ENCODE data around the gene GLIPR2. TPM values are rescaled to one million over a fixed set of nuclear protein-coding genes. Genes with fewer than 3 reads are reported as not detected.

Gene GLIPR2
- polyA plus RNA-seq, 1 experiment = 115 TPM

- TF ChIP-seq, protein P1, sequence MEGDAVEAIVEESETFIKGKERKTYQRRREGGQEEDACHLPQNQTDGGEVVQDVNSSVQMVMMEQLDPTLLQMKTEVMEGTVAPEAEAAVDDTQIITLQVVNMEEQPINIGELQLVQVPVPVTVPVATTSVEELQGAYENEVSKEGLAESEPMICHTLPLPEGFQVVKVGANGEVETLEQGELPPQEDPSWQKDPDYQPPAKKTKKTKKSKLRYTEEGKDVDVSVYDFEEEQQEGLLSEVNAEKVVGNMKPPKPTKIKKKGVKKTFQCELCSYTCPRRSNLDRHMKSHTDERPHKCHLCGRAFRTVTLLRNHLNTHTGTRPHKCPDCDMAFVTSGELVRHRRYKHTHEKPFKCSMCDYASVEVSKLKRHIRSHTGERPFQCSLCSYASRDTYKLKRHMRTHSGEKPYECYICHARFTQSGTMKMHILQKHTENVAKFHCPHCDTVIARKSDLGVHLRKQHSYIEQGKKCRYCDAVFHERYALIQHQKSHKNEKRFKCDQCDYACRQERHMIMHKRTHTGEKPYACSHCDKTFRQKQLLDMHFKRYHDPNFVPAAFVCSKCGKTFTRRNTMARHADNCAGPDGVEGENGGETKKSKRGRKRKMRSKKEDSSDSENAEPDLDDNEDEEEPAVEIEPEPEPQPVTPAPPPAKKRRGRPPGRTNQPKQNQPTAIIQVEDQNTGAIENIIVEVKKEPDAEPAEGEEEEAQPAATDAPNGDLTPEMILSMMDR (IDR thresholded peaks at IDR 0.05; ENCODE audit: low read depth, low read length) = peak; percentile 27
- POLR2A ChIA-PET = interaction anchor here (0.7 to 2.1 kb wide), 2 partner anchors 25 to 57 kb away, joined by 5 read pairs; no protein-coding TSS in a partner anchor
Observed at GRCh38 chr9:36141288-36141687, 4.8 kb downstream of the GLIPR2 start.

GRCh38 chr9:36141761-36142160, 5.2 kb downstream of the GLIPR2 start:
- H3K27me3 ChIP-seq (ENCODE audit: control insufficient read depth, insufficient read depth, low read length) = no peaks in the 10 kb centered on the region
- DNase-seq (ENCODE audit: low read depth, low spot score) = no peak
- peaks cover 4% of the 10 kb centered on the region for H3K9me3 ChIP-seq (ENCODE audit: control insufficient read depth, insufficient read depth, low read length)
- H3K27ac ChIP-seq (ENCODE audit: low read depth, low read length) = no peak overlapping the region
- ChIA-PET CTCF (no interaction called here), POLR2A (interaction anchor here (0.7 to 2.1 kb wide), 2 partner anchors 25 to 57 kb away, joined by 5 read pairs; no protein-coding TSS in a partner anchor)
- TF ChIP-seq, protein P1 (IDR thresholded peaks at IDR 0.05; ENCODE audit: low read depth, low read length) = no peak
- no peak overlapping the region for H3K4me3 ChIP-seq (ENCODE audit: low read depth, low read length)

More at GRCh38 chr9:36141288-36141687, 4.8 kb downstream of the GLIPR2 start:
- Histone ChIP-seq H3K27ac (ENCODE audit: low read depth, low read length) (no peak overlapping the region), H3K27me3 (ENCODE audit: control insufficient read depth, insufficient read depth, low read length) (no peaks in the 10 kb centered on the region), H3K9me3 (ENCODE audit: control insufficient read depth, insufficient read depth, low read length) (peaks cover 4% of the 10 kb centered on the region; the same call in 1 of the 2 replicates), H3K4me3 (ENCODE audit: low read depth, low read length) (no peak overlapping the region)
- DNase-seq (ENCODE audit: low read depth, low spot score) = no peak
- CTCF ChIA-PET = interaction anchor here (0.6 to 1.2 kb wide), 2 partner anchors 38 to 189 kb away, joined by 3 read pairs; no protein-coding TSS in a partner anchor

DNA sequence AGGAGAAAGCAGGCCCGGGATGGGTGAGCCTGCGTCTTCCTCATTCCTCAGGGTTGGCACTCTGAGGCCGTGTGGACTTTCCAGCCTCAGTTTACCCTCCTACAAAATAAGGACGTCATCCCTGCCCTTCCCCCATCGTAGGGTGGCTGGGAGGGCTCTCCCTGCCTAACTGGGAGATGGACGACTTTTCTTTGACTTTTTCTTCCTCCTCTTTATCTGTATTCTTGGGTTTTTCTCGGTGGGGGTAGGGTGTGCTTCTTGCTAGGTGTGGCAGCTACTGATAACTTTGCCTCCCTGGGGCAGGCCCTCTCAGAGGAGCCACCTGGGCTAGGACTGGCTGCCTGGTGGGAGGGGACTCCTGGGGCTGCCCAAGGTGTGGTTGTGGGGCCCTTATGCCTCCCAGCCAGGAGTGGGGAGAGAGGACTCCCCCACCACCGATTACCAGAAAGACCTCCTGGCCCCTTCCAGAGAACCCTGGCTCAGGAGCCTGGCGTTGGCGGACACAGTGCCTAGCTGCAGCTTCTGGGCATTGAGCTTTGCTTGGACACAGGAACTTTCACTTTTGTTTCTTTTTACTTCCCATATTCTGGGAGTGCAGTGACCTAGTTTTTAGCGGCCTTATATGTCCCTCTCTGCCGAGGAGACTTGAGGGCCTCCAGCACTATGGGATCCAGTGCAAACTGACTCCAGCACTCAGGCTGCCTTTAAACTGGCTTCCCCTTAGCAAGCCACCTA, 6.1 kb downstream of the GLIPR2 start:
- TF ChIP-seq, protein P1 (IDR thresholded peaks at IDR 0.05; ENCODE audit: low read depth, low read length) = no peak
- H3K27me3 ChIP-seq (ENCODE audit: control insufficient read depth, insufficient read depth, low read length) = no peaks in the 10 kb centered on the region
- H3K4me3 ChIP-seq (ENCODE audit: low read depth, low read length) = no peak overlapping the region
- no peak for DNase-seq (ENCODE audit: low read depth, low spot score)
- H3K27ac ChIP-seq (ENCODE audit: low read depth, low read length) = no peak overlapping the region
- H3K9me3 ChIP-seq (ENCODE audit: control insufficient read depth, insufficient read depth, low read length) = peaks cover 4% of the 10 kb centered on the region
- ChIA-PET POLR2A (no interaction called here), CTCF (no interaction called here)

GRCh38 chr9:36143245-36143641, 6.7 kb downstream of the GLIPR2 start:
- ChIA-PET CTCF (no interaction called here), POLR2A (no interaction called here)
- TF ChIP-seq, protein P1 (IDR thresholded peaks at IDR 0.05; ENCODE audit: low read depth, low read length) = no peak
- H3K27me3 ChIP-seq (ENCODE audit: control insufficient read depth, insufficient read depth, low read length) = no peaks in the 10 kb centered on the region
- DNase-seq (ENCODE audit: low read depth, low spot score) = no peak
- no peak overlapping the region for H3K27ac ChIP-seq (ENCODE audit: low read depth, low read length)
- peaks cover 4% of the 10 kb centered on the region for H3K9me3 ChIP-seq (ENCODE audit: control insufficient read depth, insufficient read depth, low read length)
- H3K4me3 ChIP-seq (ENCODE audit: low read depth, low read length) = no peak overlapping the region

All from AG04450 (cell line).